K562 (cell line): ENCODE data around the gene MAD2L1BP. TPM values are rescaled to one million over a fixed set of nuclear protein-coding genes. Genes with fewer than 3 reads are reported as not detected.
"Not testable (repeated sequence)": the region's sequence is repeated elsewhere in the genome, so short reads cannot be mapped to it uniquely, and the experiment has no call there.

Source experiments
- ATAC-seq: fragments of 200-7000 bp; cut with Tn5 transposase; 3 replicates; pipeline ENCODE4 v1.9.1; 2020; ENCODE audit warnings: moderate library complexity
- BruUV-seq: library from RNA; stranded (reverse); fragments of 400-500 nt; replicated peaks from 2 replicates; lab custom pipeline; 2021; lab: Mats Ljungman, UMichigan
- CTCF ChIA-PET: fragments of 300-600 bp; formaldehyde crosslinking; extraction: SDS; loops from one replicate; lab custom pipeline; 2021; ENCODE audit warnings: low intra/inter-chr PET ratio; lab: Yijun Ruan, JAX
- POLR2A ChIA-PET: fragments of 300-600, 350-650 bp; sonication (Branson Sonifier 250); formaldehyde crosslinking; extraction: SDS; loops from one replicate; lab custom pipeline; 2021; ENCODE audit warnings: antibody characterized with exemption, inconsistent platforms; lab: Yijun Ruan, JAX
- DNase-seq, 4 experiments: peaks; one replicate each; pipeline versions ENCODE4 v3.0.0 to v3.0.0-alpha.2; 2011 to 2018; ENCODE audit warnings: low spot score in 3 of 4, mixed read lengths in 3 of 4; ENCODE audit errors: extremely low read depth in 1 of 4
- FAIRE-seq: peaks from 2 replicates; lab custom pipeline; 2011; peaks lifted over from hg19 to GRCh38; lab: Jason Lieb, UNC
- H2AFZ ChIP-seq: 2 replicates; pipeline ENCODE4 v1.6.0; 2011; ENCODE audit warnings: low read depth, low read length, control low read depth, inconsistent platforms
- H3K27ac ChIP-seq: fragments of 200-600 bp; 3 replicates; pipeline ENCODE4 v1.8.0; 2011; ENCODE audit warnings: low read depth, mild to moderate bottlenecking, control low read depth, inconsistent platforms, low read length, moderate library complexity, mixed read lengths; ENCODE audit errors: extremely low read depth
- H3K27me3 ChIP-seq, 2 experiments: fragments of 300-600 bp in 1 of 2; 2 replicates in 1 of 2; 3 replicates in 1 of 2; pipeline versions ENCODE4 v1.6.0 to v1.8.0; 2011; ENCODE audit warnings: inconsistent platforms in 2 of 2, low read length in 2 of 2, mild to moderate bottlenecking in 1 of 2, mixed read lengths in 1 of 2, moderate library complexity in 1 of 2; ENCODE audit not compliant: control insufficient read depth in 2 of 2, insufficient read depth in 2 of 2
- H3K36me3 ChIP-seq: fragments of 300-600 bp; 3 replicates; pipeline ENCODE4 v1.8.0; 2011; ENCODE audit warnings: mild to moderate bottlenecking, low read length, inconsistent platforms; ENCODE audit not compliant: control insufficient read depth, insufficient read depth
- H3K4me1 ChIP-seq, 2 experiments: fragments of 200-600 bp in 1 of 2; replicated peaks in 1 of 2; 2 replicates in 1 of 2; 3 replicates in 1 of 2; pipeline versions ENCODE4 v1.5.1 to v1.8.0; 2011; ENCODE audit warnings: inconsistent platforms in 2 of 2, low read length in 2 of 2, mild to moderate bottlenecking in 1 of 2, mixed read lengths in 1 of 2, moderate library complexity in 1 of 2; ENCODE audit not compliant: control insufficient read depth in 2 of 2, insufficient read depth in 2 of 2
- H3K4me2 ChIP-seq: 2 replicates; pipeline ENCODE4 v1.6.1; 2011; ENCODE audit warnings: low read length, control low read depth, inconsistent platforms, mixed read lengths; ENCODE audit not compliant: insufficient read depth
- H3K4me3 ChIP-seq: fragments of 200-600 bp; sonication (generic), shearing (Covaris generic); 2 replicates; pipeline ENCODE4 v1.5.1; 2016; ENCODE audit warnings: control low read depth, inconsistent platforms
- H3K79me2 ChIP-seq: fragments of 200-600 bp; 3 replicates; pipeline ENCODE4 v1.8.0; 2011; ENCODE audit warnings: low read length, inconsistent platforms; ENCODE audit not compliant: control insufficient read depth, insufficient read depth
- H3K9ac ChIP-seq, 2 experiments: 2 replicates each; pipeline versions ENCODE4 v1.6.0 to v1.6.1; 2011; ENCODE audit warnings: low read depth in 2 of 2, low read length in 2 of 2, control low read depth in 1 of 2, inconsistent platforms in 1 of 2, mild to moderate bottlenecking in 1 of 2, mixed read lengths in 1 of 2; ENCODE audit not compliant: insufficient read depth in 1 of 2
- H3K9me1 ChIP-seq: one replicate; pipeline ENCODE4 v1.6.0; 2011; ENCODE audit warnings: inconsistent platforms, mild to moderate bottlenecking, low read length, moderate library complexity; ENCODE audit not compliant: control insufficient read depth, insufficient read depth
- H3K9me3 ChIP-seq: replicated peaks from 2 replicates; pipeline ENCODE4 v1.5.1; 2011; ENCODE audit warnings: low read depth, low read length, inconsistent platforms; ENCODE audit not compliant: control insufficient read depth, insufficient read depth
- H4K20me1 ChIP-seq: replicated peaks from 2 replicates; pipeline ENCODE4 v1.6.1; 2011; ENCODE audit warnings: low read length, inconsistent platforms, mixed read lengths; ENCODE audit not compliant: control insufficient read depth, insufficient read depth
- BACH1 ChIP-seq: fragments of 200-800 bp; sonication (Bioruptor generic); IDR thresholded peaks from 2 replicates; pipeline ENCODE4 v1.6.1; 2016; ENCODE audit warnings: missing genetic modification characterization, missing compliant biosample characterization
- CBFA2T3 ChIP-seq: fragments of 450-650 bp; IDR thresholded peaks from 2 replicates; pipeline ENCODE4 v1.6.1; 2017
- CBX2 ChIP-seq: fragments of 200-600 bp; sonication (generic); IDR thresholded peaks from one replicate; pipeline ENCODE4 v1.6.1; 2012; ENCODE audit warnings: mild to moderate bottlenecking, low read length, inconsistent platforms; ENCODE audit not compliant: insufficient read depth, poor library complexity, severe bottlenecking
- CXXC5 ChIP-seq: fragments of 250-450 bp; sonication (Bioruptor Pico); IDR thresholded peaks from 2 replicates; pipeline ENCODE4 v1.8.0; 2022; ENCODE audit warnings: inconsistent platforms, mild to moderate bottlenecking, moderate library complexity
- KAT7 ChIP-seq: sonication (generic); formaldehyde crosslinking; IDR thresholded peaks from 2 replicates; pipeline ENCODE4 v1.8.0; 2022; ENCODE audit warnings: missing genetic modification reagents, mild to moderate bottlenecking, borderline replicate concordance
- MTA3 ChIP-seq: fragments of 450-650 bp; formaldehyde crosslinking; IDR thresholded peaks from 2 replicates; pipeline ENCODE4 v1.6.1; 2017; ENCODE audit warnings: mild to moderate bottlenecking, borderline replicate concordance
- TARDBP ChIP-seq: fragments of 450-650 bp; IDR thresholded peaks from 2 replicates; pipeline ENCODE4 v1.6.1; 2016
- ZNF121 ChIP-seq: sonication (generic); formaldehyde crosslinking; conservative IDR thresholded peaks from 2 replicates; pipeline ENCODE4 v1.8.0; 2022; ENCODE audit warnings: missing genetic modification reagents
- ZNF133 ChIP-seq: fragments of 250-450 bp; sonication (Bioruptor Pico); IDR thresholded peaks from 2 replicates; pipeline ENCODE4 v1.4.0; 2020; ENCODE audit warnings: mild to moderate bottlenecking
- ZNF384 ChIP-seq: IDR thresholded peaks from 2 replicates; pipeline ENCODE4 v1.6.1; 2012; ENCODE audit warnings: low read depth, low read length, improper control_type of control experiment
- ZNF699 ChIP-seq: fragments of 250-450 bp; sonication (Bioruptor Pico); IDR thresholded peaks from 2 replicates; pipeline ENCODE4 v1.8.0; 2021; ENCODE audit warnings: mild to moderate bottlenecking, moderate library complexity; ENCODE audit not compliant: insufficient replicate concordance
- WGBS: fragments of 100-300 bp; shearing (Covaris generic); methylation state at CpG from one replicate; pipeline ENCODE4 v1.1.6; 2016; ENCODE audit warnings: low coverage, mixed read lengths; ENCODE audit not compliant: insufficient coverage; ENCODE audit errors: missing lambda C conversion rate; 5-methylcytosine and 5-hydroxymethylcytosine counted together
- in situ Hi-C: fragments of 300-500 bp; cut with MboI; formaldehyde crosslinking; loops from 4 replicates; pipeline ENCODE4 v1.15.0; 2018; ENCODE audit warnings: inconsistent platforms, mixed read lengths
- intact Hi-C: fragments of 100-400 bp; cut with micrococcal nuclease; formaldehyde crosslinking; loops from 2 replicates; pipeline ENCODE4 v1.14.2; 2022
- polyA plus RNA-seq, 8 experiments: library from polyadenylated mRNA; depleted of rRNA in 4 of 8; stranded (reverse) in 5 of 8; unstranded in 3 of 8; fragments of >200 nt; fragmentation: Nextera tagmentation in 2 of 8; fragmentation: Illumina TruSeq in 1 of 8; extraction: Ambion mirVana in 2 of 8; extraction: Trizol in 1 of 8; gene quantifications; 2 replicates each; pipeline versions ENCODE4 v1.2.1 to v1.2.3, GENCODE V29; 2011 to 2014; ENCODE audit warnings: inconsistent platforms in 1 of 8, missing spikeins in 1 of 8
- total RNA-seq, 7 experiments: library from RNA; depleted of rRNA in 6 of 7; stranded (reverse); fragments of >200 nt in 6 of 7; fragmentation: Illumina TruSeq in 2 of 7; extraction: Trizol in 2 of 7; gene quantifications; 2 replicates each; pipeline versions ENCODE4 v1.2.1 to v1.2.3, GENCODE V29; 2011 to 2021; ENCODE audit warnings: low replicate concordance in 1 of 7
- TF ChIP-seq, protein P1 (sequence below): sonication (generic); formaldehyde crosslinking; IDR thresholded peaks from 2 replicates; pipeline ENCODE4 v1.8.0; 2022; ENCODE audit warnings: missing genetic modification reagents, mild to moderate bottlenecking, borderline replicate concordance

The MAD2L1BP gene
- total and polyA plus RNA-seq, 9 of the 15 experiments (the other 6 are each of a cell fraction or from before 2014, with no cell fraction given) = 69.7 to 321 (median 111) TPM

DNA sequence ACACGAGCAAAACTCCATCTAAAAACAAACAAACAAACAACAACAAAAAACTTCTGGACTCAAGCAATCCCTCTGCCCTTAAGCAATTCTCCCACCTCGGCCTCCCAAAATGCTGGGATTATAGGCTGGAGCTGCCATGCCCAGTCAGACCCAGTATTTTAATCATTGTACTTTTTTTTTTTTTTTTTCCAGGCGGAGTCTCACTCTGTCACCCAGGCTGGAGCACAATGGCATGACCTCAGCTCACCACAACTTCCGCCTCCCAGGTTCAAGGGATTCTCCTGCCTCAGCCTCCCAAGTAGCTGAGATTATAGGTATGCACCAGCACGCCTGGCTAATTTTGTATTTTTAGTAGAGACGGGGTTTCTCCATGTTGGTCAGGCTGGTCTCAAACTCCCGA, 2.6 kb upstream of the MAD2L1BP start:
- TF ChIP-seq CXXC5 (CRISPR knock-in tag) (0 out of 2 replicates have a peak, but pooled peaks have one; percentile 20), CBFA2T3 (0 out of 2 replicates have a peak, but pooled peaks have one; percentile 2), ZNF384 (peak; percentile 68)
- TF ChIP-seq, all 486 proteins: peak for 3; not testable (repeated sequence) for 483
- Histone ChIP-seq H3K9ac (peak overlapping the region in 1 of 2 experiments; percentile 23; a peak in 1 of 4 replicates), H3K4me1 (peaks cover 31 to 64% of the 10 kb centered on the region in 2 experiments), H3K36me3 (peaks cover 16% of the 10 kb centered on the region; the same call in 2 of the 3 replicates), H3K79me2 (peaks cover 51% of the 10 kb centered on the region)
- in situ Hi-C loops, CTCF ChIA-PET, H3K27me3 ChIP-seq, H4K20me1 ChIP-seq, DNase-seq, H3K9me1 ChIP-seq, FAIRE-seq, BruUV-seq, H2AFZ ChIP-seq, H3K4me3 ChIP-seq, H3K9me3 ChIP-seq, H3K27ac ChIP-seq, ATAC-seq, H3K4me2 ChIP-seq: not testable (repeated sequence)
- POLR2A ChIA-PET = interaction anchor here (1.0 to 11.8 kb wide), 3 partner anchors 11 to 15 kb away, joined by 3 to 206 read pairs (median 6); partner anchors contain the start of gene RSPH9
- 55% methylated on average over 7 of the region's 7 CpGs for WGBS
- intact Hi-C loops = loop anchor here (10.0 kb wide), 1 partner anchor 592 kb away; the partner anchor contains the start of gene SLC29A1

DNA sequence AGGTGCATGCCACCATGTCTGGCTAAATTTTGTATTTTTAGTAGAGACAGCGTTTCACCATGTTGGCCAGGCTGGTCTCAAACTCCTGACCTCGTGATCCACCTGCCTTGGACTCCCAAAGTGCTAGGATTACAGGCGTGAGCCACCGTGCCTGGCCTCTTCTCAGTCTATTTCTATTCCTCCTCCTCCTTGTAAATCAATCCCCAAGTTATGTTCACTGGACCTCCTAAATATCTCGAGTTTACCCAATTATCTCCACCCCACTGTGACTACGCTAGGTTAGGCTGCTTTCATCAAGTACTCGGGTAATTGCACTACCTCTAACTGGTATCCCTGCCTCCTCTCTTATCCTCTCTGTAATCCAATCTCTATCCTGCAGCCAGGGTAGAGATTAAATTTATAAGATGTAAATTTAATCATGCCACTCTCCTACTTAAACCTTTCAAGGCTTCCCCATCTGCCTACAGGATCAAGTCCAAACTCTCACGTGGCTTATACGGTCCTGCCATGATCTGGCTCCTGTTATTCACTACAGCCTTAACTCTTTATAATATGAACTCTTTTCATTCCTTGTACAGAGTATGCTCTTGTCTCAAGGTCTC, 837 bp upstream of the MAD2L1BP start:
- Histone ChIP-seq H3K9me3 (no peaks in the 10 kb centered on the region), H3K4me3 (no peak overlapping the region), H4K20me1 (peaks cover 5% of the 10 kb centered on the region), H3K36me3 (peaks cover 32% of the 10 kb centered on the region), H3K4me2 (peak overlapping the region; percentile 98), H3K27me3 (no peaks in the 10 kb centered on the region; a peak in 1 of 5 replicates), H3K4me1 (peaks cover 40 to 66% of the 10 kb centered on the region in 2 experiments), H3K9me1 (no peaks in the 10 kb centered on the region)
- BruUV-seq = no TSS peak
- ChIA-PET CTCF (interaction anchor here (0.5 kb wide), 1 partner anchor 29 kb away, joined by 3 read pairs; no protein-coding TSS in a partner anchor), POLR2A (interaction anchor here (0.6 to 11.8 kb wide), 10 partner anchors 8 to 484 kb away, joined by 3 to 206 read pairs (median 4); partner anchors contain the start of gene RSPH9)
- no peak for DNase-seq
- intact Hi-C loops = loop anchor here (10.0 kb wide), 1 partner anchor 590 kb away; the partner anchor contains the start of gene SLC29A1
- ATAC-seq = no peak
- 52% methylated on average over 9 of the region's 9 CpGs for WGBS
- no peak for FAIRE-seq
- TF ChIP-seq ZNF133 (CRISPR knock-in tag) (no peak), KAT7 (peak; percentile 14; the same call in 1 of the 2 replicates), MTA3 (no peak), ZNF121 (CRISPR knock-in tag) (no peak), TARDBP (no peak), BACH1 (tag) (no peak), CBX2 (no peak), ZNF699 (CRISPR knock-in tag) (no peak)
- TF ChIP-seq, protein P1, sequence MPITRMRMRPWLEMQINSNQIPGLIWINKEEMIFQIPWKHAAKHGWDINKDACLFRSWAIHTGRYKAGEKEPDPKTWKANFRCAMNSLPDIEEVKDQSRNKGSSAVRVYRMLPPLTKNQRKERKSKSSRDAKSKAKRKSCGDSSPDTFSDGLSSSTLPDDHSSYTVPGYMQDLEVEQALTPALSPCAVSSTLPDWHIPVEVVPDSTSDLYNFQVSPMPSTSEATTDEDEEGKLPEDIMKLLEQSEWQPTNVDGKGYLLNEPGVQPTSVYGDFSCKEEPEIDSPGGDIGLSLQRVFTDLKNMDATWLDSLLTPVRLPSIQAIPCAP = no peak
- TF ChIP-seq, all 486 proteins: peak for 1
- peak overlapping the region; percentile 94 for H2AFZ ChIP-seq
- peaks cover 54% of the 10 kb centered on the region for H3K79me2 ChIP-seq
- peak overlapping the region; percentile 93 for H3K27ac ChIP-seq
- H3K9ac ChIP-seq = peak overlapping the region; percentile 92 to 99; a peak in 3 of 4 replicates
- in situ Hi-C loops = no loop called here
